HepG2 (cell line): Measurements from ENCODE around the gene CTSZ. TPM values are rescaled to one million over a fixed set of nuclear protein-coding genes. Genes with fewer than 3 reads are reported as not detected.

Experiments used
- ATAC-seq: fragments of 200-7000 bp; cut with Tn5 transposase; 3 replicates; pipeline ENCODE4 v1.9.1; 2020; ENCODE audit warnings: mild to moderate bottlenecking, moderate library complexity
- BruUV-seq: library from RNA; stranded (reverse); fragments of 400-500 nt; replicated peaks from 2 replicates; lab custom pipeline; 2021; lab: Mats Ljungman, UMichigan
- CTCF ChIA-PET: fragments of 300-600 bp; formaldehyde crosslinking; extraction: SDS; loops from one replicate; lab custom pipeline; 2021; ENCODE audit warnings: low total read pairs, inconsistent platforms, low intra/inter-chr PET ratio; lab: Yijun Ruan, JAX
- POLR2A ChIA-PET: fragments of 350-600 bp; sonication (Branson Sonifier 250); formaldehyde crosslinking; loops from one replicate; lab custom pipeline; 2020; ENCODE audit warnings: antibody characterized with exemption, inconsistent platforms; lab: Yijun Ruan, JAX
- DNase-seq: peaks from one replicate; pipeline ENCODE4 v3.0.0-alpha.2; 2015; ENCODE audit warnings: low spot score
- FAIRE-seq: peaks from 3 replicates; lab custom pipeline; 2011; peaks lifted over from hg19 to GRCh38; lab: Jason Lieb, UNC
- H2AFZ ChIP-seq: one replicate; pipeline ENCODE4 v1.6.1; 2011; ENCODE audit warnings: low read length, inconsistent platforms
- H3K27ac ChIP-seq: fragments of 300-600 bp; 3 replicates; pipeline ENCODE4 v1.8.0; 2011; ENCODE audit warnings: mixed run types, mild to moderate bottlenecking, mixed read lengths, low read length, inconsistent platforms; ENCODE audit not compliant: insufficient read depth; ENCODE audit errors: extremely low read length
- H3K27me3 ChIP-seq, 2 experiments: fragments of 200-600 bp in 1 of 2; 2 replicates in 1 of 2; 3 replicates in 1 of 2; pipeline versions ENCODE4 v1.6.0 to v1.8.0; 2011; ENCODE audit warnings: low read length in 2 of 2, mild to moderate bottlenecking in 2 of 2, moderate library complexity in 2 of 2, inconsistent platforms in 1 of 2; ENCODE audit not compliant: insufficient read depth in 2 of 2, control insufficient read depth in 1 of 2
- H3K36me3 ChIP-seq, 2 experiments: fragments of 200-600 bp in 1 of 2; replicated peaks in 1 of 2; 2 replicates in 1 of 2; 3 replicates in 1 of 2; pipeline versions ENCODE4 v1.5.1 to v1.8.0; 2011; ENCODE audit warnings: low read length in 2 of 2, inconsistent platforms in 1 of 2; ENCODE audit not compliant: insufficient read depth in 2 of 2, control insufficient read depth in 1 of 2
- H3K4me1 ChIP-seq: 2 replicates; pipeline ENCODE4 v1.5.1; 2012; ENCODE audit warnings: low read length, inconsistent platforms; ENCODE audit not compliant: insufficient read depth
- H3K4me2 ChIP-seq: 2 replicates; pipeline ENCODE4 v1.6.0; 2011; ENCODE audit warnings: low read depth, low read length, inconsistent platforms
- H3K4me3 ChIP-seq, 3 experiments: fragments of 200-600 bp in 1 of 3; sonication (generic), shearing (Covaris generic) in 1 of 3; replicated peaks in 1 of 3; 2 replicates each; pipeline ENCODE4 v1.5.1; 2011 to 2016; ENCODE audit warnings: low read length in 3 of 3, inconsistent platforms in 2 of 3, low read depth in 2 of 3, mild to moderate bottlenecking in 2 of 3, control low read depth in 1 of 3, mixed read lengths in 1 of 3; ENCODE audit not compliant: insufficient read depth in 1 of 3
- H3K79me2 ChIP-seq: one replicate; pipeline ENCODE4 v1.6.1; 2011; ENCODE audit warnings: low read length, inconsistent platforms; ENCODE audit not compliant: insufficient read depth
- H3K9ac ChIP-seq: 2 replicates; pipeline ENCODE4 v1.6.0; 2011; ENCODE audit warnings: mild to moderate bottlenecking, low read depth, low read length, inconsistent platforms; ENCODE audit not compliant: insufficient read depth
- H3K9me3 ChIP-seq: 2 replicates; pipeline ENCODE4 v1.5.1; 2012; ENCODE audit warnings: mild to moderate bottlenecking, low read length
- H4K20me1 ChIP-seq: 2 replicates; pipeline ENCODE4 v1.6.0; 2011; ENCODE audit warnings: inconsistent platforms, mild to moderate bottlenecking, low read length, moderate library complexity; ENCODE audit not compliant: insufficient read depth
- FOXK2 ChIP-seq: fragments of 450-650 bp; IDR thresholded peaks from 2 replicates; pipeline ENCODE4 v1.6.1; 2016
- HNRNPL ChIP-seq: fragments of 200-400 bp; formaldehyde crosslinking; IDR thresholded peaks from 2 replicates; pipeline ENCODE4 v1.6.1; 2017; ENCODE audit warnings: mild to moderate bottlenecking, low read depth, low read length
- HOXD1 ChIP-seq: sonication (generic); formaldehyde crosslinking; IDR thresholded peaks from 2 replicates; pipeline ENCODE4 v1.5.0; 2020; ENCODE audit warnings: missing genetic modification reagents
- NR2F1 ChIP-seq, 2 experiments: fragments of 450-650 bp in 1 of 2; formaldehyde crosslinking in 1 of 2; IDR thresholded peaks; 2 replicates each; pipeline versions ENCODE4 v1.5.0 to v1.6.1; 2016 to 2020; ENCODE audit warnings: mild to moderate bottlenecking in 1 of 2, missing compliant biosample characterization in 1 of 2, missing genetic modification reagents in 1 of 2, moderate library complexity in 1 of 2
- PAX8 ChIP-seq: sonication (generic); formaldehyde crosslinking; IDR thresholded peaks from 2 replicates; pipeline ENCODE4 v1.8.0; 2022; ENCODE audit warnings: mild to moderate bottlenecking, missing genetic modification reagents, borderline replicate concordance
- SMARCE1 ChIP-seq: fragments of 450-650 bp; IDR thresholded peaks from 2 replicates; pipeline ENCODE4 v1.6.1; 2017; ENCODE audit warnings: borderline replicate concordance
- SP4 ChIP-seq: sonication (generic); formaldehyde crosslinking; IDR thresholded peaks from 2 replicates; pipeline ENCODE4 v1.8.1; 2023; ENCODE audit warnings: mild to moderate bottlenecking, missing genetic modification reagents
- TCF12 ChIP-seq, 2 experiments: fragments of 450-650 bp in 1 of 2; sonication (generic) in 1 of 2; formaldehyde crosslinking in 1 of 2; IDR thresholded peaks; 2 replicates each; pipeline versions ENCODE4 v1.6.1 to v1.8.0; 2017 to 2022; ENCODE audit warnings: antibody characterized with exemption in 1 of 2, mild to moderate bottlenecking in 1 of 2, missing genetic modification reagents in 1 of 2, moderate library complexity in 1 of 2
- THYN1 ChIP-seq: sonication (generic); formaldehyde crosslinking; IDR thresholded peaks from 2 replicates; pipeline ENCODE4 v1.8.1; 2023; ENCODE audit warnings: low read depth, mild to moderate bottlenecking, moderate library complexity, missing genetic modification reagents, borderline replicate concordance
- ZEB1 ChIP-seq: IDR thresholded peaks from 2 replicates; pipeline ENCODE4 v1.6.1; 2012; ENCODE audit warnings: mild to moderate bottlenecking, low read depth, inconsistent platforms; ENCODE audit not compliant: insufficient replicate concordance
- ZNF44 ChIP-seq: sonication (generic); formaldehyde crosslinking; IDR thresholded peaks from 2 replicates; pipeline ENCODE4 v1.5.1; 2020; ENCODE audit warnings: mild to moderate bottlenecking, missing genetic modification reagents
- WGBS: methylation state at CpG from one replicate; pipeline ENCODE4 v1.1.6; 2017; ENCODE audit warnings: low lambda C conversion rate; 5-methylcytosine and 5-hydroxymethylcytosine counted together
- in situ Hi-C: cut with HindIII; loops from 2 replicates; pipeline ENCODE4 v1.10.0; 2017; ENCODE audit warnings: low pct_unique_long_range_greater_than_20kb; ENCODE audit not compliant: extremely low pct_ligation_motif_present
- intact Hi-C: fragments of 100-400 bp; cut with micrococcal nuclease; formaldehyde crosslinking; loops from one replicate; pipeline ENCODE4 v1.10.0; 2022; ENCODE audit not compliant: unreplicated experiment
- polyA plus RNA-seq, 8 experiments: library from polyadenylated mRNA; depleted of rRNA in 3 of 8; stranded (reverse) in 7 of 8; unstranded in 1 of 8; fragments of >200 nt; fragmentation: Illumina TruSeq in 4 of 8; extraction: Trizol in 4 of 8; gene quantifications; 2 replicates each; pipeline versions ENCODE4 v1.2.1 to v1.2.3, GENCODE V29; 2011 to 2016; ENCODE audit warnings: low read depth in 4 of 8, missing spikeins in 1 of 8, mixed read lengths in 1 of 8; ENCODE audit not compliant: insufficient read depth in 1 of 8
- total RNA-seq, 5 experiments: library from RNA; depleted of rRNA; stranded (reverse); fragments of >200 nt; fragmentation: Illumina TruSeq; extraction: Trizol; gene quantifications; 2 replicates each; pipeline ENCODE4 v1.2.3, GENCODE V29; 2016; ENCODE audit warnings: low read depth in 1 of 5
- TF ChIP-seq, protein P1 (sequence below): IDR thresholded peaks from 2 replicates; pipeline ENCODE4 v1.6.1; 2018; ENCODE audit warnings: missing genetic modification reagents, mild to moderate bottlenecking, missing compliant biosample characterization
- TF ChIP-seq, protein P2 (sequence below): sonication (generic); formaldehyde crosslinking; IDR thresholded peaks from 2 replicates; pipeline ENCODE4 v1.5.1; 2020; ENCODE audit warnings: mild to moderate bottlenecking, missing genetic modification reagents, borderline replicate concordance
- TF ChIP-seq, protein P3 (sequence below): sonication (generic); formaldehyde crosslinking; IDR thresholded peaks from 2 replicates; pipeline ENCODE4 v1.5.1; 2020; ENCODE audit warnings: missing genetic modification reagents, mild to moderate bottlenecking, borderline replicate concordance
- TF ChIP-seq, protein P4 (sequence below): IDR thresholded peaks from 2 replicates; pipeline ENCODE4 v1.6.1; 2016; ENCODE audit warnings: missing compliant biosample characterization, missing genetic modification reagents, borderline replicate concordance

CTSZ gene
- total and polyA plus RNA-seq, 2 of the 13 experiments (the other 11 are each of a cell fraction or from before 2014, with no cell fraction given) = 0.33 TPM; not detected in 1

DNA sequence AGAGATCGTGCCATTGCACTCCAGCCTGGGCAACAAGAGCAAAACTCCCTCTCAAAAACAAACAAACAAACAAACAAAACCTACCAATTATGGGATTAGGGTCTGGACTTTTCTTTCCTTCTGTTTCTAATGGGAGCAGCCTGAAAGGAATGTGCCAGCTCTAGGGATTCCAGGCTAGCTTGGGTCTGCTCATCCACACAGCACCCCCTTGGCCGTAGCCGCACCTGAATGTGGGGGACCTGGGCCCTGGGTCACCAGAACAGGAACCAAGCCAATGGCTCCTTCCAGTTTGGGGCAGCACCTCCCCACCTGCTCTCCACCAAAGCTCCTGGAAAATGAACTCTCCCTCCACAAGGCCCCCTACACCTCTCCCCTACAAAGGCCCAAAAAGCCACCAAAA is 6.7 kb downstream of the CTSZ start:
- POLR2A ChIA-PET = no interaction called here
- ATAC-seq = no peak
- H3K9ac ChIP-seq = no peak overlapping the region
- H3K4me3 ChIP-seq = no peak overlapping the region
- BruUV-seq = no TSS peak
- peaks cover 70% of the 10 kb centered on the region for H3K4me1 ChIP-seq
- no peak overlapping the region for H3K27ac ChIP-seq
- CTCF ChIA-PET = no interaction called here
- WGBS = 50% methylated on average over 3 of the region's 3 CpGs
- no peaks in the 10 kb centered on the region for H3K79me2 ChIP-seq
- no peak overlapping the region for H3K4me2 ChIP-seq
- peaks cover 4% of the 10 kb centered on the region in 2 experiments; a peak in 3 of 5 replicates for H3K36me3 ChIP-seq
- intact Hi-C loops (no loop called here), in situ Hi-C loops (no loop called here)
- no peak for FAIRE-seq
- DNase-seq = no peak
- no peaks in the 10 kb centered on the region for H4K20me1 ChIP-seq
- peaks cover 2 to 27% of the 10 kb centered on the region in 2 experiments for H3K27me3 ChIP-seq
- H2AFZ ChIP-seq = no peak overlapping the region
- H3K9me3 ChIP-seq = no peaks in the 10 kb centered on the region
- TF ChIP-seq ZNF44 = no peak
- TF ChIP-seq, protein P1, sequence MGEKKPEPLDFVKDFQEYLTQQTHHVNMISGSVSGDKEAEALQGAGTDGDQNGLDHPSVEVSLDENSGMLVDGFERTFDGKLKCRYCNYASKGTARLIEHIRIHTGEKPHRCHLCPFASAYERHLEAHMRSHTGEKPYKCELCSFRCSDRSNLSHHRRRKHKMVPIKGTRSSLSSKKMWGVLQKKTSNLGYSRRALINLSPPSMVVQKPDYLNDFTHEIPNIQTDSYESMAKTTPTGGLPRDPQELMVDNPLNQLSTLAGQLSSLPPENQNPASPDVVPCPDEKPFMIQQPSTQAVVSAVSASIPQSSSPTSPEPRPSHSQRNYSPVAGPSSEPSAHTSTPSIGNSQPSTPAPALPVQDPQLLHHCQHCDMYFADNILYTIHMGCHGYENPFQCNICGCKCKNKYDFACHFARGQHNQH (CRISPR knock-in tag) = no peak
- no peak for TF ChIP-seq NR2F1 (CRISPR knock-in tag; IDR thresholded peaks at IDR 0.05)
- TF ChIP-seq, protein P2, sequence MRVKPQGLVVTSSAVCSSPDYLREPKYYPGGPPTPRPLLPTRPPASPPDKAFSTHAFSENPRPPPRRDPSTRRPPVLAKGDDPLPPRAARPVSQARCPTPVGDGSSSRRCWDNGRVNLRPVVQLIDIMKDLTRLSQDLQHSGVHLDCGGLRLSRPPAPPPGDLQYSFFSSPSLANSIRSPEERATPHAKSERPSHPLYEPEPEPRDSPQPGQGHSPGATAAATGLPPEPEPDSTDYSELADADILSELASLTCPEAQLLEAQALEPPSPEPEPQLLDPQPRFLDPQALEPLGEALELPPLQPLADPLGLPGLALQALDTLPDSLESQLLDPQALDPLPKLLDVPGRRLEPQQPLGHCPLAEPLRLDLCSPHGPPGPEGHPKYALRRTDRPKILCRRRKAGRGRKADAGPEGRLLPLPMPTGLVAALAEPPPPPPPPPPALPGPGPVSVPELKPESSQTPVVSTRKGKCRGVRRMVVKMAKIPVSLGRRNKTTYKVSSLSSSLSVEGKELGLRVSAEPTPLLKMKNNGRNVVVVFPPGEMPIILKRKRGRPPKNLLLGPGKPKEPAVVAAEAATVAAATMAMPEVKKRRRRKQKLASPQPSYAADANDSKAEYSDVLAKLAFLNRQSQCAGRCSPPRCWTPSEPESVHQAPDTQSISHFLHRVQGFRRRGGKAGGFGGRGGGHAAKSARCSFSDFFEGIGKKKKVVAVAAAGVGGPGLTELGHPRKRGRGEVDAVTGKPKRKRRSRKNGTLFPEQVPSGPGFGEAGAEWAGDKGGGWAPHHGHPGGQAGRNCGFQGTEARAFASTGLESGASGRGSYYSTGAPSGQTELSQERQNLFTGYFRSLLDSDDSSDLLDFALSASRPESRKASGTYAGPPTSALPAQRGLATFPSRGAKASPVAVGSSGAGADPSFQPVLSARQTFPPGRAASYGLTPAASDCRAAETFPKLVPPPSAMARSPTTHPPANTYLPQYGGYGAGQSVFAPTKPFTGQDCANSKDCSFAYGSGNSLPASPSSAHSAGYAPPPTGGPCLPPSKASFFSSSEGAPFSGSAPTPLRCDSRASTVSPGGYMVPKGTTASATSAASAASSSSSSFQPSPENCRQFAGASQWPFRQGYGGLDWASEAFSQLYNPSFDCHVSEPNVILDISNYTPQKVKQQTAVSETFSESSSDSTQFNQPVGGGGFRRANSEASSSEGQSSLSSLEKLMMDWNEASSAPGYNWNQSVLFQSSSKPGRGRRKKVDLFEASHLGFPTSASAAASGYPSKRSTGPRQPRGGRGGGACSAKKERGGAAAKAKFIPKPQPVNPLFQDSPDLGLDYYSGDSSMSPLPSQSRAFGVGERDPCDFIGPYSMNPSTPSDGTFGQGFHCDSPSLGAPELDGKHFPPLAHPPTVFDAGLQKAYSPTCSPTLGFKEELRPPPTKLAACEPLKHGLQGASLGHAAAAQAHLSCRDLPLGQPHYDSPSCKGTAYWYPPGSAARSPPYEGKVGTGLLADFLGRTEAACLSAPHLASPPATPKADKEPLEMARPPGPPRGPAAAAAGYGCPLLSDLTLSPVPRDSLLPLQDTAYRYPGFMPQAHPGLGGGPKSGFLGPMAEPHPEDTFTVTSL = no peak
- TF ChIP-seq, protein P3, sequence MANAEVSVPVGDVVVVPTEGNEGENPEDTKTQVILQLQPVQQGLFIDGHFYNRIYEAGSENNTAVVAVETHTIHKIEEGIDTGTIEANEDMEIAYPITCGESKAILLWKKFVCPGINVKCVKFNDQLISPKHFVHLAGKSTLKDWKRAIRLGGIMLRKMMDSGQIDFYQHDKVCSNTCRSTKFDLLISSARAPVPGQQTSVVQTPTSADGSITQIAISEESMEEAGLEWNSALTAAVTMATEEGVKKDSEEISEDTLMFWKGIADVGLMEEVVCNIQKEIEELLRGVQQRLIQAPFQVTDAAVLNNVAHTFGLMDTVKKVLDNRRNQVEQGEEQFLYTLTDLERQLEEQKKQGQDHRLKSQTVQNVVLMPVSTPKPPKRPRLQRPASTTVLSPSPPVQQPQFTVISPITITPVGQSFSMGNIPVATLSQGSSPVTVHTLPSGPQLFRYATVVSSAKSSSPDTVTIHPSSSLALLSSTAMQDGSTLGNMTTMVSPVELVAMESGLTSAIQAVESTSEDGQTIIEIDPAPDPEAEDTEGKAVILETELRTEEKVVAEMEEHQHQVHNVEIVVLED (CRISPR knock-in tag) = no peak
- TF ChIP-seq PAX8 (CRISPR knock-in tag) = no peak
- no peak for TF ChIP-seq HOXD1
- TF ChIP-seq SP4 = no peak
- TF ChIP-seq ZEB1 = no peak
- TF ChIP-seq HNRNPL = no peak
- TF ChIP-seq, protein P4, sequence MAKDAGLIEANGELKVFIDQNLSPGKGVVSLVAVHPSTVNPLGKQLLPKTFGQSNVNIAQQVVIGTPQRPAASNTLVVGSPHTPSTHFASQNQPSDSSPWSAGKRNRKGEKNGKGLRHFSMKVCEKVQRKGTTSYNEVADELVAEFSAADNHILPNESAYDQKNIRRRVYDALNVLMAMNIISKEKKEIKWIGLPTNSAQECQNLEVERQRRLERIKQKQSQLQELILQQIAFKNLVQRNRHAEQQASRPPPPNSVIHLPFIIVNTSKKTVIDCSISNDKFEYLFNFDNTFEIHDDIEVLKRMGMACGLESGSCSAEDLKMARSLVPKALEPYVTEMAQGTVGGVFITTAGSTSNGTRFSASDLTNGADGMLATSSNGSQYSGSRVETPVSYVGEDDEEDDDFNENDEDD (CRISPR knock-in tag) = no peak
- no peak for TF ChIP-seq TCF12 (IDR thresholded peaks at IDR 0.05)
- no peak for TF ChIP-seq TCF12 (CRISPR knock-in tag; IDR thresholded peaks at IDR 0.05)
- no peak for TF ChIP-seq FOXK2
- no peak for TF ChIP-seq THYN1 (CRISPR knock-in tag)
- TF ChIP-seq SMARCE1 = no peak
